Upper lobe of right lung (tissue), 1 donor: ENCODE data around the gene TGM2. TPM values are rescaled to one million over a fixed set of nuclear protein-coding genes. Genes with fewer than 3 reads are reported as not detected.

Experiments used
- ATAC-seq: fragments of 200-7000 bp; cut with Tn5 transposase; one replicate; pipeline ENCODE4 v1.9.1; 2020; ENCODE audit warnings: mild to moderate bottlenecking, moderate library complexity
- DNase-seq: peaks from one replicate; pipeline ENCODE4 v3.0.0-alpha.2; 2020
- H3K27ac ChIP-seq: fragments of 200-600 bp; one replicate; pipeline ENCODE4 v1.8.0; 2022
- H3K27me3 ChIP-seq: fragments of 200-600 bp; one replicate; pipeline ENCODE4 v1.8.0; 2022; ENCODE audit warnings: mild to moderate bottlenecking
- H3K36me3 ChIP-seq: fragments of 200-600 bp; one replicate; pipeline ENCODE4 v1.8.0; 2022
- H3K4me1 ChIP-seq: fragments of 200-600 bp; one replicate; pipeline ENCODE4 v1.8.0; 2022
- H3K4me3 ChIP-seq: fragments of 200-600 bp; one replicate; pipeline ENCODE4 v1.8.0; 2022; ENCODE audit warnings: mild to moderate bottlenecking
- H3K9me3 ChIP-seq: fragments of 200-600 bp; one replicate; pipeline ENCODE4 v1.8.0; 2022
- intact Hi-C: fragments of 100-400 bp; cut with DNase I; formaldehyde crosslinking; loops from one replicate; pipeline ENCODE4 v1.11.0; 2022
- total RNA-seq: library from RNA; stranded (reverse); fragmentation: NEBNext Ultra II Directional; extraction: Animal tissue kit (Norgen Biotek cat#: 25700); gene quantifications from one replicate; pipeline ENCODE4 v1.2.1, GENCODE V29; 2021
- TF ChIP-seq, protein P1 (sequence below): fragments of 200-600 bp; IDR thresholded peaks from one replicate; pipeline ENCODE4 v1.8.0; 2022; ENCODE audit warnings: antibody characterized with exemption
- donor health status: DM: no; HTN: yes; CAD: no; lungs with severe emphysema.

Gene TGM2
- total RNA-seq, 1 donor from 2014 or later = 562 TPM

DNA sequence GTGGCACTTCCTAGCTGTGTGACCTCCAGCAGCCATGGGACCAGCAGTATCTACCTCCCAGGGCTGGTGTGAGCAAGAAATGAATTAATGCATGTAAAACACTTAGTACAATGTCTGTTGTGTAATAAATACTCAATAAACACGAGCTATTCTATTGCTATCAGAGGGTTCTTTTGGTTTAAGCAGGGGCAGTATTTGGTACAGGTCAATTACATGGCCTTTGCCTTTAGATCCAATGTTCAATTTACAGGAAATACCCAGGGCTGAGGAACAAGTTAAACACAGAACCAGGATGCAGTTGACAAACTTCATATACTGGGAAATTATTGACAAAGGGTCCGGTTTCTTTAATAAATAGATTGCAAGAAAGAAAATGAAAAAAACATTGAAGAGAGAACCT is 2.9 kb downstream of the TGM2 start:
- TF ChIP-seq, protein P1, sequence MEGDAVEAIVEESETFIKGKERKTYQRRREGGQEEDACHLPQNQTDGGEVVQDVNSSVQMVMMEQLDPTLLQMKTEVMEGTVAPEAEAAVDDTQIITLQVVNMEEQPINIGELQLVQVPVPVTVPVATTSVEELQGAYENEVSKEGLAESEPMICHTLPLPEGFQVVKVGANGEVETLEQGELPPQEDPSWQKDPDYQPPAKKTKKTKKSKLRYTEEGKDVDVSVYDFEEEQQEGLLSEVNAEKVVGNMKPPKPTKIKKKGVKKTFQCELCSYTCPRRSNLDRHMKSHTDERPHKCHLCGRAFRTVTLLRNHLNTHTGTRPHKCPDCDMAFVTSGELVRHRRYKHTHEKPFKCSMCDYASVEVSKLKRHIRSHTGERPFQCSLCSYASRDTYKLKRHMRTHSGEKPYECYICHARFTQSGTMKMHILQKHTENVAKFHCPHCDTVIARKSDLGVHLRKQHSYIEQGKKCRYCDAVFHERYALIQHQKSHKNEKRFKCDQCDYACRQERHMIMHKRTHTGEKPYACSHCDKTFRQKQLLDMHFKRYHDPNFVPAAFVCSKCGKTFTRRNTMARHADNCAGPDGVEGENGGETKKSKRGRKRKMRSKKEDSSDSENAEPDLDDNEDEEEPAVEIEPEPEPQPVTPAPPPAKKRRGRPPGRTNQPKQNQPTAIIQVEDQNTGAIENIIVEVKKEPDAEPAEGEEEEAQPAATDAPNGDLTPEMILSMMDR = no peak
- Histone ChIP-seq H3K27ac (peak overlapping the region; percentile 42), H3K27me3 (no peaks in the 10 kb centered on the region), H3K4me3 (peak overlapping the region; percentile 63), H3K4me1 (peaks cover 69% of the 10 kb centered on the region), H3K9me3 (no peaks in the 10 kb centered on the region), H3K36me3 (peaks cover 39% of the 10 kb centered on the region)
- intact Hi-C loops = loop anchor here (5.0 kb wide), 1 partner anchor 85 kb away; no protein-coding TSS in a partner anchor
- DNase-seq = no peak
- no peak for ATAC-seq

DNA sequence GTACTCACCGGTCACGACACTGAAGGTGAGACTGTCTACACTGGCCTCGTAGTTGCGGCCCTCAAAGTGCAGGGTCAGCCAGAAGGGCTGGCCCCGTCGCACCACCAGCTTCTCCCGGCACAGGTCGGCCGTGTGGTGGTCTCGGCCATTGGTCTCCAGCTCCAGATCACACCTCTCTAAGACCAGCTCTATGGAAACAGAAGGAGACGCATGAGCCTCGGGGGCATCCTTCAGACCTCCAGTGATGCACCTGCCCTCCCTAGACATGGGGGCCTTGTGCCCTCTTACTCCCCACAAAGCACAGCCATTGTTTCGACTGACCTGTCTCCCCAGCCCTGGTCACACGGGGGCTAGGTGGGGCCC is 3.7 kb downstream of the TGM2 start:
- H3K9me3 ChIP-seq = no peaks in the 10 kb centered on the region
- DNase-seq = peak; percentile 43
- no peak for ATAC-seq
- H3K4me3 ChIP-seq = no peak overlapping the region
- H3K27ac ChIP-seq = peak overlapping the region; percentile 42
- H3K36me3 ChIP-seq = peaks cover 43% of the 10 kb centered on the region
- peaks cover 68% of the 10 kb centered on the region for H3K4me1 ChIP-seq
- no peaks in the 10 kb centered on the region for H3K27me3 ChIP-seq
- TF ChIP-seq, protein P1 = no peak
- intact Hi-C loops = loop anchor here (5.0 kb wide), 1 partner anchor 84 kb away; no protein-coding TSS in a partner anchor

DNA sequence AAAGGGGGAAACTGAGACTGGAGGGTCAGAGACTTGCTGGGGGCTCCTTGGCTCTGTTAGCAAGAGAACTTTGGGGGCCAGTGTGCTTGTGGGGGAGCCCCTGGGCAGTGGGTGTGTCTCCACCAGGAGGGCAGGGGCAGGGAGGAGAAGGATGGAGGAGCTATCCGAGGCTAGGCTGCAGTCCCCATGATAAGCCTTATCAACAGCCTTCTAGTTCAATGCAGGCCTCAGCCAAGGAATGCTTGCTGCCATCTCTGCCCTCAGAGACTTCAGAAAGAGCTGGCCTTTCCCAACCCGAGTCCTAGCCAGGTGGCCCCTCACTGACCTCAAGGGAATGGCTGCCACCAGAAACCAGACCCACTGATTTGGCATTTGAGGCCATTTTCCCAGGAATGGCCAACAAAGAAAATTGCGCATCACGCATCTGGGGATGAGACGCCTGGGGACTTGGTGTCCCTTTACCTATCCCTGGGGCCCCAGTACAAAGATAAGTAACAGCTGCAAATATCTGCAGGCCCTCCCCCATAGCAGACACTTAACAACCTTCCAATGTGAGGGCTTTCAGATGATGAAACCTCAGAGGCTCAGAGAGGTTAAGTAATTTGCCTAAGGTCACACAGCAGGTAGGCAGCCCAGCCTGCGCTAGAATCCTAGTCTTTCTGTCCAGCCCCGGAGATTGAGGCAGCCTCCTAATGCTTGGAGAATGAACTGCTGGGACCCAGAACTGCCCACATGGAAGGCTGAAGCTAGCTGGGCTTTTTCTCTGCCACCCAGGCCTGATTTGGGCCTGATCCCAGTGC is 4.9 kb downstream of the TGM2 start:
- peaks cover 54% of the 10 kb centered on the region for H3K36me3 ChIP-seq
- H3K27me3 ChIP-seq = no peaks in the 10 kb centered on the region
- TF ChIP-seq, protein P1 = no peak
- intact Hi-C loops = loop anchor here (5.0 kb wide), 1 partner anchor 83 kb away; no protein-coding TSS in a partner anchor
- H3K9me3 ChIP-seq = no peaks in the 10 kb centered on the region
- ATAC-seq = no peak
- H3K4me3 ChIP-seq = peak overlapping the region; percentile 16
- peak overlapping the region; percentile 78 for H3K27ac ChIP-seq
- H3K4me1 ChIP-seq = peaks cover 61% of the 10 kb centered on the region
- no peak for DNase-seq

DNA sequence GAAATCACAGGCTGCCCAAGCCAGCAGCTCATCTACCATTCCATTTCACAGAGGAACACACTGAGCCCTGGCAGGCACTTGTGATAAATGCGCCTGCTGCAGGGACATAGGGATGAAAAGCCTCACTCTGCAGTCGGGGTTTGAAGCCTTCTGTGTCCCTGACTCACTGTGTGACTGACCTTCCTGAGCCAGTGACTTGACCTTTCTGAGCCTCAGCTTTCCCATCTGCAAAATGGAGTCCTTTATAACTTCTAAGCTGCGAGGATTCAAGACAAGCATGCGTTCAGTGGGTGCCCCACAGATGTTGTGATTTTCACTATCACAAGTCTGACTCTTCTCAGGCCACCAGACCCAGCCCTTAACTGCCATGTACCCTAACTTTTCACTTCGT is 5.5 kb downstream of the TGM2 start:
- peak overlapping the region; percentile 16 for H3K4me3 ChIP-seq
- TF ChIP-seq, protein P1 = no peak
- peaks cover 66% of the 10 kb centered on the region for H3K4me1 ChIP-seq

DNA sequence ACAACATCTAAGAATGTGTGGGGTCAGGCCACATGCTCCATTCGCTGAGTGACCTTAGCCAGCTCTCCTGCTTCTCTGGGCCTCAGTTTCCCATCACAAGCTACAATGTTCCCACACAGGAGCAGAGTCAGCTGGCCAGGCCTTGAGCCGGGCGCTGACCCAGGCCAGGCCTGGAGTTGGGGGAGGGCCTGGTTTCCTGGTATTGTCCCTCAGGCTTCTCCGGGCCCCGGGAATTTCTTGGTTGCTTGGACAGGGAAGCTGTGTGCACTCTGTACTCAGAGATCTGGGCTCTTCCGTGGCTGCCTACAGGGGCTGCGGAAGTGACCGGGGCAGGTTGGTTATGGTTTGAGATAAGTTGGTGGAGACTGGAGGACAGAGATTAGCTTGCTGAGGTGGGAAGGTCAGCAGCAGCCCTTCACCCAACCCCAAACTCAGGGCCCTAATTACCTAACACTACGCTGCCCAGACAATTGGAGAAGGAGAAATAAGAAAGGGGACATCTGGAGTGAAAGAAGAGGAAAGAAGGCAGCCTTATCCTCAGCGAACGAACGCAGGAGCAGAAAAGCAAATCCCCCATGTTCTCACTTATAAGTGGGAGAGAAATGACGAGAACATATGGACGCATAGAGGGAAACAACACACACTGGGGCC is 6.2 kb downstream of the TGM2 start:
- H3K36me3 ChIP-seq = peaks cover 61% of the 10 kb centered on the region
- TF ChIP-seq, protein P1 = no peak
- intact Hi-C loops = no loop called here
- peaks cover 67% of the 10 kb centered on the region for H3K4me1 ChIP-seq
- no peaks in the 10 kb centered on the region for H3K9me3 ChIP-seq
- no peaks in the 10 kb centered on the region for H3K27me3 ChIP-seq
- DNase-seq (no peak), ATAC-seq (peak; percentile 60)
- H3K27ac ChIP-seq = peak overlapping the region; percentile 78
- peak overlapping the region; percentile 16 for H3K4me3 ChIP-seq

More for the DNA sequence above, 5.5 kb downstream of the TGM2 start:
- no peaks in the 10 kb centered on the region for H3K27me3 ChIP-seq
- H3K9me3 ChIP-seq = no peaks in the 10 kb centered on the region
- DNase-seq = no peak
- ATAC-seq = no peak
- peaks cover 58% of the 10 kb centered on the region for H3K36me3 ChIP-seq
- peak overlapping the region; percentile 78 for H3K27ac ChIP-seq
- intact Hi-C loops = no loop called here
